Keratinocyte (primary cell): ENCODE results near the gene CFAP61.

Experiments used
- EZH2 ChIP-seq: IDR thresholded peaks from one replicate; pipeline ENCODE4 v1.6.1; 2012; ENCODE audit warnings: inconsistent platforms, mild to moderate bottlenecking, low read length, moderate library complexity
- TF ChIP-seq, protein P1 (sequence below), 3 experiments: IDR thresholded peaks in 1 of 3; conservative IDR thresholded peaks in 1 of 3; optimal IDR thresholded peaks in 1 of 3; 2 replicates in 2 of 3; 3 replicates in 1 of 3; pipeline versions ENCODE3 to v1.5.1; 2011; ENCODE audit warnings: low read length in 3 of 3, mild to moderate bottlenecking in 3 of 3, moderate library complexity in 2 of 3, control low read depth in 1 of 3, inconsistent platforms in 1 of 3; ENCODE audit not compliant: insufficient read depth in 2 of 3; ENCODE audit errors: extremely low read depth in 1 of 3

DNA sequence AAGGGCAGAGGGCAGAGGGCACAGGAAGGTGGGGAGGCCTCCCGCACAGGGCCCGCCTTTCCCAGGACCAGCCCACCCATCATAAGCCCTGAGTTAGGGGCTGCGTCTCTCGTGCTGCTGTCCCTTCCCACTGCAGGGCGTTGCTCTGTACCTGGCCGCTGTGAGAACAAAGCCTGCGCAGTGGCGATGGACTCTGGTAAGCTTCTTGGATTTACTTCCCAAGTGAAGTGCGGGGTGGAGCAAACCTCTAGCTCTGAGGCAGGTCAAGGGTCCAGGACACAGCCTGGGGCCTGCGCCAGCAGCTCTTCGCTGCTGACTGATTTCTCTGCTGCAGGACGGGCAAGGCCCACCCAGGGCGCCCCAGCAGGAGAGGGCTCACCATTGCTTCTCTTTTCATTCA, 339.4 kb downstream of the CFAP61 start:
- no peak for TF ChIP-seq EZH2
- TF ChIP-seq, protein P1, sequence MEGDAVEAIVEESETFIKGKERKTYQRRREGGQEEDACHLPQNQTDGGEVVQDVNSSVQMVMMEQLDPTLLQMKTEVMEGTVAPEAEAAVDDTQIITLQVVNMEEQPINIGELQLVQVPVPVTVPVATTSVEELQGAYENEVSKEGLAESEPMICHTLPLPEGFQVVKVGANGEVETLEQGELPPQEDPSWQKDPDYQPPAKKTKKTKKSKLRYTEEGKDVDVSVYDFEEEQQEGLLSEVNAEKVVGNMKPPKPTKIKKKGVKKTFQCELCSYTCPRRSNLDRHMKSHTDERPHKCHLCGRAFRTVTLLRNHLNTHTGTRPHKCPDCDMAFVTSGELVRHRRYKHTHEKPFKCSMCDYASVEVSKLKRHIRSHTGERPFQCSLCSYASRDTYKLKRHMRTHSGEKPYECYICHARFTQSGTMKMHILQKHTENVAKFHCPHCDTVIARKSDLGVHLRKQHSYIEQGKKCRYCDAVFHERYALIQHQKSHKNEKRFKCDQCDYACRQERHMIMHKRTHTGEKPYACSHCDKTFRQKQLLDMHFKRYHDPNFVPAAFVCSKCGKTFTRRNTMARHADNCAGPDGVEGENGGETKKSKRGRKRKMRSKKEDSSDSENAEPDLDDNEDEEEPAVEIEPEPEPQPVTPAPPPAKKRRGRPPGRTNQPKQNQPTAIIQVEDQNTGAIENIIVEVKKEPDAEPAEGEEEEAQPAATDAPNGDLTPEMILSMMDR (optimal IDR thresholded peaks at IDR 0.05 in 1 of 3, IDR thresholded peaks at IDR 0.05 in 1 of 3, conservative IDR thresholded peaks at IDR 0.05 in 1 of 3; ENCODE audit: extremely low read depth in 1 of 3, insufficient read depth in 2 of 3, low read length in 3 of 3): no peak
